IMR-90 (cell line): ENCODE measurements around the gene ARL10. TPM values are rescaled to one million over a fixed set of nuclear protein-coding genes. Genes with fewer than 3 reads are reported as not detected.

ENCODE experiments used
- ATAC-seq: fragments of 200-7000 bp; cut with Tn5 transposase; 2 replicates; pipeline ENCODE4 v1.9.1; 2020; ENCODE audit warnings: low read depth, mild to moderate bottlenecking, moderate library complexity
- BruUV-seq: library from RNA; stranded (reverse); fragments of 400-500 nt; replicated peaks from 2 replicates; lab custom pipeline; 2021; lab: Mats Ljungman, UMichigan
- CTCF ChIA-PET: fragments of 300-600 bp; formaldehyde crosslinking; extraction: SDS; loops from one replicate; lab custom pipeline; 2021; ENCODE audit warnings: antibody characterized with exemption; lab: Yijun Ruan, JAX
- POLR2A ChIA-PET: fragments of 300-600 bp; sonication (Branson Sonifier 250); formaldehyde crosslinking; loops from one replicate; lab custom pipeline; 2022; ENCODE audit warnings: antibody characterized with exemption; ENCODE audit not compliant: unreplicated experiment; lab: Charles Lee
- DNase-seq: peaks from one replicate; pipeline ENCODE4 v3.0.0; 2013
- H2AFZ ChIP-seq: replicated peaks from 2 replicates; pipeline ENCODE3; 2013; ENCODE audit warnings: low read length, mild to moderate bottlenecking; ENCODE audit not compliant: poor library complexity
- H2AK5ac ChIP-seq: 2 replicates; pipeline ENCODE4 v1.6.1; 2013; ENCODE audit warnings: low read depth, low read length, inconsistent platforms
- H2AK9ac ChIP-seq: replicated peaks from 2 replicates; pipeline ENCODE3; 2013; ENCODE audit warnings: mild to moderate bottlenecking, low read depth, low read length, moderate library complexity; ENCODE audit not compliant: poor library complexity
- H2BK120ac ChIP-seq: 2 replicates; pipeline ENCODE4 v1.6.1; 2013; ENCODE audit warnings: low read depth, low read length, inconsistent platforms
- H2BK15ac ChIP-seq: 3 replicates; pipeline ENCODE4 v1.6.1; 2013; ENCODE audit warnings: low read depth, low read length, inconsistent platforms
- H2BK20ac ChIP-seq: 2 replicates; pipeline ENCODE4 v1.6.1; 2013; ENCODE audit warnings: low read depth, mild to moderate bottlenecking, inconsistent platforms, low read length, moderate library complexity
- H2BK5ac ChIP-seq: 2 replicates; pipeline ENCODE4 v1.6.1; 2013; ENCODE audit warnings: mild to moderate bottlenecking, low read depth, low read length, inconsistent platforms; ENCODE audit not compliant: poor library complexity, severe bottlenecking
- H3K14ac ChIP-seq: replicated peaks from 2 replicates; pipeline ENCODE4 v1.6.1; 2013; ENCODE audit warnings: low read depth, low read length, inconsistent platforms
- H3K18ac ChIP-seq: 2 replicates; pipeline ENCODE4 v1.6.1; 2013; ENCODE audit warnings: low read depth, low read length, control low read depth
- H3K23ac ChIP-seq: 2 replicates; pipeline ENCODE4 v1.6.1; 2013; ENCODE audit warnings: low read depth, low read length, inconsistent platforms
- H3K27ac ChIP-seq: 2 replicates; pipeline ENCODE4 v1.5.1; 2013; ENCODE audit warnings: mild to moderate bottlenecking, control low read depth, low read length; ENCODE audit not compliant: insufficient read depth
- H3K27me3 ChIP-seq: 2 replicates; pipeline ENCODE4 v1.6.1; 2013; ENCODE audit warnings: low read length; ENCODE audit not compliant: control insufficient read depth, insufficient read depth
- H3K36me3 ChIP-seq: 2 replicates; pipeline ENCODE4 v1.6.1; 2013; ENCODE audit warnings: low read length, mixed read lengths; ENCODE audit not compliant: control insufficient read depth, insufficient read depth
- H3K4ac ChIP-seq: 2 replicates; pipeline ENCODE4 v1.6.1; 2013; ENCODE audit warnings: low read depth, low read length, inconsistent platforms
- H3K4me1 ChIP-seq: 2 replicates; pipeline ENCODE4 v1.6.1; 2013; ENCODE audit warnings: low read length, mixed read lengths; ENCODE audit not compliant: control insufficient read depth, insufficient read depth
- H3K4me2 ChIP-seq: 2 replicates; pipeline ENCODE4 v1.6.1; 2013; ENCODE audit warnings: low read depth, mild to moderate bottlenecking, control low read depth, low read length, moderate library complexity
- H3K4me3 ChIP-seq: 2 replicates; pipeline ENCODE4 v1.5.1; 2013; ENCODE audit warnings: low read depth, mild to moderate bottlenecking, control low read depth, low read length, moderate library complexity; ENCODE audit not compliant: insufficient read depth
- H3K56ac ChIP-seq: 2 replicates; pipeline ENCODE4 v1.6.1; 2013; ENCODE audit warnings: low read length, inconsistent platforms; ENCODE audit not compliant: insufficient read depth; ENCODE audit errors: extremely low read depth
- H3K79me1 ChIP-seq, 2 experiments: 2 replicates each; pipeline ENCODE4 v1.6.1; 2013; ENCODE audit warnings: low read length in 2 of 2, inconsistent platforms in 1 of 2, low read depth in 1 of 2
- H3K9ac ChIP-seq: 2 replicates; pipeline ENCODE4 v1.6.1; 2013; ENCODE audit warnings: low read depth, low read length, control low read depth
- H3K9me1 ChIP-seq: 2 replicates; pipeline ENCODE4 v1.6.1; 2013; ENCODE audit warnings: low read length, inconsistent platforms; ENCODE audit not compliant: insufficient read depth
- H3K9me3 ChIP-seq: 2 replicates; pipeline ENCODE4 v1.6.1; 2013; ENCODE audit warnings: low read length; ENCODE audit not compliant: control insufficient read depth, insufficient read depth
- H4K20me1 ChIP-seq: 2 replicates; pipeline ENCODE4 v1.6.1; 2013; ENCODE audit warnings: low read length, inconsistent platforms; ENCODE audit not compliant: insufficient read depth
- H4K5ac ChIP-seq: 2 replicates; pipeline ENCODE4 v1.6.1; 2013; ENCODE audit warnings: mild to moderate bottlenecking, low read depth, low read length, control low read depth
- H4K8ac ChIP-seq, 2 experiments: 2 replicates each; pipeline ENCODE4 v1.6.1; 2013; ENCODE audit warnings: low read depth in 2 of 2, low read length in 2 of 2, control low read depth in 1 of 2, inconsistent platforms in 1 of 2
- H4K91ac ChIP-seq: 2 replicates; pipeline ENCODE4 v1.6.1; 2013; ENCODE audit warnings: low read depth, low read length, inconsistent platforms; ENCODE audit not compliant: insufficient read depth
- CEBPB ChIP-seq: IDR thresholded peaks from 2 replicates; pipeline ENCODE4 v1.6.1; 2012; ENCODE audit warnings: low read depth, low read length, improper control_type of control experiment
- CHD1 ChIP-seq: IDR thresholded peaks from 2 replicates; pipeline ENCODE4 v1.6.1; 2012; ENCODE audit warnings: low read depth, low read length, improper control_type of control experiment
- FOS ChIP-seq: fragments of 150-350 bp; IDR thresholded peaks from 2 replicates; pipeline ENCODE4 v1.6.1; 2016; ENCODE audit warnings: low read depth, low read length
- MAFK ChIP-seq: IDR thresholded peaks from 2 replicates; pipeline ENCODE4 v1.6.1; 2012; ENCODE audit warnings: low read depth, low read length, improper control_type of control experiment
- MAZ ChIP-seq: IDR thresholded peaks from 2 replicates; pipeline ENCODE4 v1.6.1; 2012; ENCODE audit warnings: low read depth, mild to moderate bottlenecking, low read length, improper control_type of control experiment, moderate library complexity, borderline replicate concordance
- MXI1 ChIP-seq: IDR thresholded peaks from 2 replicates; pipeline ENCODE4 v1.6.1; 2012; ENCODE audit warnings: low read depth, mild to moderate bottlenecking, low read length, moderate library complexity, borderline replicate concordance
- NFE2L2 ChIP-seq: fragments of 150-350 bp; IDR thresholded peaks from 2 replicates; pipeline ENCODE4 v1.6.1; 2016; ENCODE audit warnings: low read depth, mild to moderate bottlenecking, low read length
- POLR2A ChIP-seq: IDR thresholded peaks from 2 replicates; pipeline ENCODE4 v1.6.1; 2012; ENCODE audit warnings: mild to moderate bottlenecking, low read depth, low read length
- RAD21 ChIP-seq: IDR thresholded peaks from 2 replicates; pipeline ENCODE4 v1.6.1; 2012; ENCODE audit warnings: low read length, improper control_type of control experiment
- RCOR1 ChIP-seq: IDR thresholded peaks from 2 replicates; pipeline ENCODE4 v1.6.1; 2012; ENCODE audit warnings: mild to moderate bottlenecking, low read length, improper control_type of control experiment; ENCODE audit not compliant: insufficient replicate concordance
- RFX5 ChIP-seq: IDR thresholded peaks from 2 replicates; pipeline ENCODE4 v1.8.0; 2012; ENCODE audit warnings: low read depth, mild to moderate bottlenecking, low read length, moderate library complexity
- SMC3 ChIP-seq: fragments of 150-350 bp; IDR thresholded peaks from 2 replicates; pipeline ENCODE4 v1.6.1; 2016; ENCODE audit warnings: low read depth, mild to moderate bottlenecking, antibody characterized with exemption, low read length, moderate library complexity
- WGBS, 2 experiments: methylation state at CpG; one replicate each; pipeline versions ENCODE4 v1.1.5 to v1.1.7; 2013; ENCODE audit warnings: missing lambda C conversion rate in 2 of 2; ENCODE audit not compliant: insufficient read length in 1 of 2; ENCODE audit errors: extremely low coverage in 2 of 2; 5-methylcytosine and 5-hydroxymethylcytosine counted together
- dilution Hi-C: fragments of 300-500 bp; cut with HindIII; formaldehyde crosslinking; loops from one replicate; pipeline ENCODE4 v1.14.3; 2018; ENCODE audit warnings: low sequenced_read_pairs; ENCODE audit not compliant: unreplicated experiment
- in situ Hi-C: fragments of 300-500 bp; cut with MboI; formaldehyde crosslinking; loops from 3 replicates; pipeline ENCODE4 v1.14.3; 2019; ENCODE audit warnings: low sequenced_read_pairs, inconsistent platforms, mixed read lengths
- intact Hi-C: fragments of 100-400 bp; cut with micrococcal nuclease; formaldehyde crosslinking; loops from 2 replicates; pipeline ENCODE4 v1.10.0; 2022
- polyA plus RNA-seq, 3 experiments: library from polyadenylated mRNA; depleted of rRNA; stranded (reverse); fragments of >200 nt; gene quantifications; 2 replicates each; pipeline ENCODE4 v1.2.3, GENCODE V29; 2012; ENCODE audit warnings: low replicate concordance in 1 of 3
- total RNA-seq: library from RNA; depleted of rRNA; stranded (reverse); fragments of >200 nt; gene quantifications from 2 replicates; pipeline ENCODE4 v1.2.3, GENCODE V29; 2012
- TF ChIP-seq, protein P1 (sequence below): fragments of 150-350 bp; IDR thresholded peaks from 2 replicates; pipeline ENCODE4 v1.6.1; 2017; ENCODE audit warnings: mild to moderate bottlenecking, antibody characterized with exemption, low read length, low read depth
- TF ChIP-seq, protein P2 (sequence below): fragments of 150-350 bp; IDR thresholded peaks from 2 replicates; pipeline ENCODE4 v1.6.1; 2016; ENCODE audit warnings: low read depth, mild to moderate bottlenecking, low read length, moderate library complexity, borderline replicate concordance

ARL10 gene
- total and polyA plus RNA-seq, 2 of the 4 experiments (the other 2 are of a cell fraction), result 3.6 to 6.0 TPM

DNA sequence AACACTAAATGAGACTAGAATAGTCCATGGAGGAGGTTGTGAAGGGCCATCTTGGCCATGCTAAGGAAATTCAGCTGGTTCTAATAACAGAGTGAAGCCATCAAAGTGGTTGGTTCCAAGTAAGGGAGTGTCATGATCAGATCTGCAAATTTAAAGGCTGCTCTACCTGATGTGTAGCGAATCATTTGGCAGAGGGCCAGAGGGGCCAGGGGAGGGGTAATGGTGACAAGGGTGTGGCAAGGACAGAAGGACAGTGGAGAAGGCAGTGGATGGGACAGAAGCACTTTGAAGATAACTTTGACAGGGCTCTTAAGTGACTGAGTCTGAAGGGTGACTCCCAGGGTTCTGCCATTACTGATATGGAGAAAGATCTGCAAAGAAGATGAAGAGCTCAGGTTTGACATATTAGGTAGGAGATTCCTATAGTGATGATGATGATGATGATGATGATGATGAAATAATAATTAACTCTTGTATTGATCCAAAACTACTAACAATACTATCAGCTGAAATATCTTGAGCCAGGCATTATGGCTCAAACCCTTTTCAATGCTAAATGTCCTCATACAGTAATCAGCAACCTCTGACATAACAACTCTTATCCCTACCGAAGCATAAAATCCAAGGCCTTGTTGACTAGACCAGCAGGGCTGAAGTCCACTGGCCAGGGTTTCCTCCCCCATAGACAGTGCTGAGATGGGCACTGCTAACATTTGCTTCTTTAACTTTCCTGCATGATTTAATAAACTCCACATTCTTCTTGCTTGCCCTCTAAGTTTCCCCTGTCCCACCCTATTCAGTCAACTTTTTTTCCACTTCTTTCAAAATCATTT lies 23.7 kb upstream of the ARL10 start:
- H3K9me3 ChIP-seq, result no peaks in the 10 kb centered on the region
- TF ChIP-seq FOS, result no peak
- TF ChIP-seq POLR2A, result no peak
- no peak for TF ChIP-seq RCOR1
- TF ChIP-seq MAZ, result no peak
- TF ChIP-seq RFX5, result no peak
- no peak for TF ChIP-seq MAFK
- no peak for TF ChIP-seq MXI1
- TF ChIP-seq NFE2L2, result no peak
- TF ChIP-seq, protein P1, sequence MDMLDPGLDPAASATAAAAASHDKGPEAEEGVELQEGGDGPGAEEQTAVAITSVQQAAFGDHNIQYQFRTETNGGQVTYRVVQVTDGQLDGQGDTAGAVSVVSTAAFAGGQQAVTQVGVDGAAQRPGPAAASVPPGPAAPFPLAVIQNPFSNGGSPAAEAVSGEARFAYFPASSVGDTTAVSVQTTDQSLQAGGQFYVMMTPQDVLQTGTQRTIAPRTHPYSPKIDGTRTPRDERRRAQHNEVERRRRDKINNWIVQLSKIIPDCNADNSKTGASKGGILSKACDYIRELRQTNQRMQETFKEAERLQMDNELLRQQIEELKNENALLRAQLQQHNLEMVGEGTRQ, result no peak
- TF ChIP-seq SMC3, result no peak
- TF ChIP-seq RAD21, result no peak
- TF ChIP-seq, protein P2, sequence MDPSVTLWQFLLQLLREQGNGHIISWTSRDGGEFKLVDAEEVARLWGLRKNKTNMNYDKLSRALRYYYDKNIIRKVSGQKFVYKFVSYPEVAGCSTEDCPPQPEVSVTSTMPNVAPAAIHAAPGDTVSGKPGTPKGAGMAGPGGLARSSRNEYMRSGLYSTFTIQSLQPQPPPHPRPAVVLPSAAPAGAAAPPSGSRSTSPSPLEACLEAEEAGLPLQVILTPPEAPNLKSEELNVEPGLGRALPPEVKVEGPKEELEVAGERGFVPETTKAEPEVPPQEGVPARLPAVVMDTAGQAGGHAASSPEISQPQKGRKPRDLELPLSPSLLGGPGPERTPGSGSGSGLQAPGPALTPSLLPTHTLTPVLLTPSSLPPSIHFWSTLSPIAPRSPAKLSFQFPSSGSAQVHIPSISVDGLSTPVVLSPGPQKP, result no peak
- no peak for TF ChIP-seq CHD1
- TF ChIP-seq CEBPB, result no peak
- POLR2A ChIA-PET, result no interaction called here
- H3K14ac ChIP-seq, result no peak overlapping the region
- ATAC-seq (no peak), DNase-seq (no peak)
- no peak overlapping the region for H2AK9ac ChIP-seq
- CTCF ChIA-PET, result no interaction called here
- H3K4ac ChIP-seq, result no peak overlapping the region
- no peak overlapping the region for H4K91ac ChIP-seq
- intact Hi-C loops, result no loop called here
- no peak overlapping the region for H2BK15ac ChIP-seq
- no peaks in the 10 kb centered on the region for H4K20me1 ChIP-seq
- H2BK20ac ChIP-seq, result no peak overlapping the region
- in situ Hi-C loops, result loop anchor here (25.0 kb wide), 1 partner anchor 604 kb away; no protein-coding TSS in a partner anchor
- no peaks in the 10 kb centered on the region for H3K27me3 ChIP-seq
- H3K36me3 ChIP-seq, result peaks cover 30% of the 10 kb centered on the region
- no peak overlapping the region for H4K8ac ChIP-seq
- H3K18ac ChIP-seq, result no peak overlapping the region
- 100% methylated on average over 2 of the region's 2 CpGs; no CpG with 5 or more reads in 1 of the 2 experiments for WGBS, 2 experiments
- no peak overlapping the region for H2BK120ac ChIP-seq
- no peak overlapping the region for H4K5ac ChIP-seq
- no peaks in the 10 kb centered on the region for H3K4me1 ChIP-seq
- no peak overlapping the region for H3K56ac ChIP-seq
- H3K23ac ChIP-seq, result no peak overlapping the region
- no peak overlapping the region for H3K4me3 ChIP-seq
- H3K9ac ChIP-seq, result no peak overlapping the region
- BruUV-seq, result no TSS peak
- no peak overlapping the region for H2BK5ac ChIP-seq
- no peak overlapping the region for H3K4me2 ChIP-seq
- no peaks in the 10 kb centered on the region for H3K79me1 ChIP-seq
- no peak overlapping the region for H2AFZ ChIP-seq
- no peak overlapping the region for H2AK5ac ChIP-seq
- no peak overlapping the region for H3K27ac ChIP-seq
- dilution Hi-C loops, result no loop called here
- H3K9me1 ChIP-seq, result no peaks in the 10 kb centered on the region
